Measurements from ENCODE around the gene OXCT2.

Gene OXCT2

GRCh38 chr1:39761557-39762260 lies 9.4 kb downstream of the OXCT2 start:
- DNase-seq, result no peak

- DNase-seq, result no peak
Measured at GRCh38 chr1:39761016-39761415, 10.1 kb downstream of the OXCT2 start.

GRCh38 chr1:39760074-39761008 lies 10.8 kb downstream of the OXCT2 start:
- no peak for DNase-seq

- no peak for DNase-seq
Measured at GRCh38 chr1:39759436-39759726, 11.8 kb downstream of the OXCT2 start.

- no peak for DNase-seq
Measured at GRCh38 chr1:39758556-39759435, 12.4 kb downstream of the OXCT2 start.

- DNase-seq, result no peak
Measured at GRCh38 chr1:39757501-39757900, 13.6 kb downstream of the OXCT2 start.

- DNase-seq, result no peak
Measured at GRCh38 chr1:39755965-39756659, 15.0 kb downstream of the OXCT2 start.

- no peak for DNase-seq
Measured at GRCh38 chr1:39754906-39755504, 16.1 kb downstream of the OXCT2 start.

GRCh38 chr1:39754026-39754570 lies 17.1 kb downstream of the OXCT2 start:
- DNase-seq, result no peak

- no peak for DNase-seq
Measured at GRCh38 chr1:39753132-39754025, 17.8 kb downstream of the OXCT2 start.

GRCh38 chr1:39752703-39753102 lies 18.4 kb downstream of the OXCT2 start:
- no peak for DNase-seq

- no peak for DNase-seq
Measured at GRCh38 chr1:39751595-39751994, 19.6 kb downstream of the OXCT2 start.

GRCh38 chr1:39745016-39745670 lies 26.0 kb downstream of the OXCT2 start:
- DNase-seq, result no peak

- DNase-seq, result peak; percentile 60
Measured at GRCh38 chr1:39738622-39739366, 32.4 kb downstream of the OXCT2 start, which contains the start of gene PPIE. Gene PPIE (plus strand): TSS chr1:39738882. CDS start chr1:39738901, 19 bp downstream.

GRCh38 chr1:39737546-39738169 lies 33.5 kb downstream of the OXCT2 start:
- DNase-seq, result no peak

- no peak for DNase-seq
Measured at GRCh38 chr1:39735731-39736130, 35.4 kb downstream of the OXCT2 start.

- DNase-seq, result no peak
Measured at GRCh38 chr1:39733161-39733560, 38.0 kb downstream of the OXCT2 start.

GRCh38 chr1:39732730-39733129 lies 38.4 kb downstream of the OXCT2 start:
- no peak for DNase-seq

GRCh38 chr1:39729842-39730241 lies 41.3 kb downstream of the OXCT2 start:
- no peak for DNase-seq

All from GOT3 (cell line).